ENCODE measurements around the gene ACTR2.
"Not testable (repeated sequence)": the region's sequence is repeated elsewhere in the genome, so short reads cannot be mapped to it uniquely, and the experiment has no call there.

The ACTR2 gene

GRCh38 chr2:65231121-65231520 is 3.5 kb downstream of the ACTR2 start:
- DNase-seq (ENCODE audit: low read depth), result peak; percentile 18

DNA sequence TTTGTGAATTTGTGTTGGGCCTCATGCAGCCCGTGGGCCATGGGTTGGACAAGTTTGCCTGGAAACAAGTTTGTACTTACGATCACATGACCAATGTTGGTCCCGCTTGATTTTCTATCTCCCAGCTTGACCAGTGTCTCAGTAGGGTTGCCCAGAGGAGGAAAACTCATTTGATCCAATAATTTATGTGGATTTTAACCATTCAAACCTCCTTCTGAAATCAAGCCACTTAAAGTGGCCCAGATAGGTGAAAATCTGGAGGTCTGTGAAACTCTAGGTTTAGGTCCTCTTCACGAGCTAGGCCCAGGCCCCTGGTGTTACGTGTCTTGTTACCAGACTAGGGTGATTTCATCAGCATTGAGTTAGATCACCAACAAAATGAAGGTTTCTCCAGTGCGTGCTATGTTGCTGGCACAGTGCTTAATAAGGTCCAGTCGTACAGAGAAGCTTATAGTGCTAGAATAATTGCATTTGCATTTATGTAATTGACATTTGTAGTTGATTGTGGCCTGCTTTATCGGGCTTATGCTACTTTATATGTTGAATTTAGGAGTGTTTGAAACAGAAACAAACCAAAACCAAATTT is 4.4 kb downstream of the ACTR2 start:
- peak; percentile 51 for DNase-seq (ENCODE audit: low read depth)

- peak; percentile 53 for DNase-seq (ENCODE audit: low read depth)
These were observed 5.0 kb downstream of the ACTR2 start for GRCh38 chr2:65232636-65233035.

DNA sequence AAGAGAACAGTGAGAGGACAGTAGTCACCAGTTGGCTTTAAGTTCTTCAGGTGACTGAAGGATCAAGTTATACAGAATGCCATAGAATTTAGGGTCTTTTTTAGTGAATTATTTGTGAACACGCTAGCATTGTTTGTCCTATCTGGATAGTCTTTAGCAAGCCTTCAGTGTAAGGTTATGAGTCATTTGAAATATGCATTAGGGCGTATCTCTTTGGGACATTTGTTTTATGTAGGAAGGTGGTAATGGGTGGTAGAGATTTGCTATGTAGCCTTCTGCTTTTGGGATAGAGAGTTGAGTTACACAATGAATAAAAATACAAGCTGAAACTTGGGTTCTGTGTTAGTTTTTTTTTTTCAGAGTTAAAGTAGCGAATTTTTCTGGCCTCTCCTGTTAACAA is 13.0 kb downstream of the ACTR2 start:
- DNase-seq (ENCODE audit: low read depth), result no peak

DNA sequence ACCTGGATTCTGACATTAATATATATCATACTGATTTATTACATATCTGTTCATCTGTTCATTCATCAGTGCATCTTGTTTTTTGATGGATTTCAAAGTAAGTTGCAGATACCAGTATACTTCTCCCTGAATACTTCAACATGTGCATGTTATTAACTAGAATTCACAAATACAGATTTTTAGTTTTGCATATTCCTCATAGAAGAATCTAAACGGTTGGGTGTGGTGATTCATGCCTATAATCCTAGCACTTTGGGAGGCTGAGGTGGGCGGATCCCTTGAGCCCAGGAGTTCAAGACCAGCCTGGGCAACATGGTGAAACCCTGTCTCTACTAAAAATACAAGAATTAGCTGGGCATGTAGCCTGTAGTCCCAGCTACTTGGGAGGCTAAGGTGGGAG is 16.8 kb downstream of the ACTR2 start:
- DNase-seq (ENCODE audit: low read depth), result not testable (repeated sequence)

GRCh38 chr2:65252640-65253039 is 25.0 kb downstream of the ACTR2 start:
- no peak for DNase-seq (ENCODE audit: low read depth)

DNA sequence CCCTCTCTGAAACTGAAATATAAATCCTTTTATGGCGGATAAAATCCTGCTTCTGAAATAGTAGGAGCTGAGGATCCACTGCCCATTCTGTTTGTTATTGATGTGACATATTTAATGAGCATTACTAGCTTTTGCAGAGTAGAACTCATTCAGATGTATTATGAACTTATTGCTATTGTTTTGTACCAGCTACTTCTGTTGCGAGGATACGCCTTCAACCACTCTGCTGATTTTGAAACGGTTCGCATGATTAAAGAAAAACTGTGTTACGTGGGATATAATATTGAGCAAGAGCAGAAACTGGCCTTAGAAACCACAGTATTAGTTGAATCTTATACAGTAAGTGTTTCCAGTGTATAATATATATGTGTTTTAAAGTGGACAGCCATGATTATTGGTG is 27.7 kb downstream of the ACTR2 start:
- DNase-seq (ENCODE audit: low read depth), result no peak

DNA sequence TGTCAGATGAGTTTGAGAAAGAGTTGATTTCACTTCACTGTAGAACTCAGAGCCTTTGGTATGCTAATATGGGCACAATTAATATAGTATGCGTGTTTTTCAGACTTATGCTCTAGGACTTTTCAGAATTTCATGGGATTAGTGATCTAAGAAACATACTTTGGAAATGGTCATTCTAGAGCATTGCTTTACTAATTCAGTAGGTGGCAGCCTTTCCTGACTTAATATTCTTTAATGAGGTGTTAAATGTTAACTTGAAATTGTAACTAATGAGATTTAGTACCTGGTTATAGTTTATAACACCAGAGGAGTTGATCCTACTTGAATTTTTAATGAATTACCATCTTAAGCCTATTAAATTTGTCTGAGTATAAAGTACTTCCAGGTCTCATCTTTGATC is 28.4 kb downstream of the ACTR2 start:
- no peak for DNase-seq (ENCODE audit: low read depth)

DNA sequence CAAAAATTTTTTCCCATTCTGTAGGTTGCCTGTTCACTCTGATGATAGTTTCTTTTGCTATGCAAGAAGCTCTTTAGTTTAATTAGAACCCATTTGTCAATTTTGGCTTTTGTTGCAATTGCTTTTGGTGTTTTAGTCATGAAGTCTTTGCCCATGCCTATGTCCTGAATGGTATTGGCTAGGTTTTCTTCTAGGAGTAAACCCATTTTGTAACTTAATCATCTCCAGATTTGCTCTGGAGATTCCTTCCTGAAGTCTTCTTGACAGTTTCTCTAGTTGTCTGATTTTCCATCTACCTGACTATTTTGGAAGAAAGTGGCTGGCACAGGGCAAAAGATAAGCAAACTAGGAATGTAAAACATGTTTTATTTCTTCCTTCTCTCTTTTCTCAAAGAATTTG is 30.2 kb downstream of the ACTR2 start:
- DNase-seq (ENCODE audit: low read depth), result not testable (repeated sequence)

- DNase-seq (ENCODE audit: low read depth), result no peak
These were observed 34.0 kb downstream of the ACTR2 start for GRCh38 chr2:65261676-65262075.

GRCh38 chr2:65263262-65263661 is 35.6 kb downstream of the ACTR2 start:
- no peak for DNase-seq (ENCODE audit: low read depth)

DNA sequence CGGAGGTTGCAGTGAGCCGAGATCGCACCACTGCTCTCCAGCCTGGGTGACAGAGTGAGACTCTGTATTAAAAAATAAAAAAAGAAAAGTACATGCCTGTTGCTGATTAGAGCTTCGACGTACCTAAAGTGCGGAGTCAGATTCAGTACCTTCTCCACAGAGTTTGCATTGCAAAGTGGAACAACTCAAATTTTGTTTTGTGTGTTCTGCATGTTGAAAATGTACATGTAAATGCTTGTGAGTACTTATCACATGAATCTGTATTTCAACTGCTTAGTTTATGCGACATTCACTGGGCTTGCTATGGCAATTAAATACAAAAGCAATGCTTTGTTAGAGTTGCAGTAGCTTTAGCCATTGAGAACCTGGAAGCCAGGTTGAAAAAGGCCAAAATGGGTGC is 36.4 kb downstream of the ACTR2 start:
- no peak for DNase-seq (ENCODE audit: low read depth)

- peak; percentile 69 for DNase-seq (ENCODE audit: low read depth)
These were observed 37.4 kb downstream of the ACTR2 start for GRCh38 chr2:65264821-65265670.

DNA sequence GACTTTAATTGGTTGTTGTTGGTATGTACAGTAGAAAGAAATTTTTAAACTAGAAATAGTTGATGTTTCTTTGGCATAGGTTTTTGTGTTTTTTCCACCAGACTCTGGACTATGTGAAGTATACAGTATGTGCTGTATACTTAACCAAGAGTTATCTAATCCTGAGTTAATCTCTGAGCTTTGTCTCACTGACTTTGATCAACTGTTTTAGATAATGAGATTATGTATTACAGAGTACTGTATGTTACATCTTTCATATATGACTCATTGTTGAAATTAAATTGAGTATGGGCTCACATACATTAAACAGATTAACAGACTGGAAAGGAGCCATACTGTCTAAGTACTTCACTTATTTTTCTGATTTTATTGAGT is 38.0 kb downstream of the ACTR2 start:
- DNase-seq (ENCODE audit: low read depth), result no peak

GRCh38 chr2:65267008-65267407 is 39.4 kb downstream of the ACTR2 start:
- no peak for DNase-seq (ENCODE audit: low read depth)

DNA sequence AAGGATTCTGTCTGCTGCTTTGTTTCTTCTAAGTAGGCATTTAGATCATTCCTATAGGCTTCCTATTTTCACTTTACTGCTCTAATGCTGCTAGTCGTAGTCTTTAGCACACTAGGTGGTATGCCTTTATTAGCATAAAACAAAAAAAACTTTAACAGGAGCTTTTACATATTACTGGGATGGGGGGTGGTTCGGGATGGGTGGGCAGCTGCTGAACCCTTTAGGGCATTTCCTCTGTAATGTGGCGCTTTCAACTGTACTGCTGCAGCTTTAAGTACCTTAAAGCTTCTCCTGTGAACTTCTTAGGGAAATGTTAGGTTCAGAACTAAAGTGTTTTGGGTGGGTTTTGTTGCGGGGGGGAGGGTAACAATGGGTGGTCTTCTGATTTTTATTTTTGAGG is 41.3 kb downstream of the ACTR2 start:
- no peak for DNase-seq (ENCODE audit: low read depth)

DNA sequence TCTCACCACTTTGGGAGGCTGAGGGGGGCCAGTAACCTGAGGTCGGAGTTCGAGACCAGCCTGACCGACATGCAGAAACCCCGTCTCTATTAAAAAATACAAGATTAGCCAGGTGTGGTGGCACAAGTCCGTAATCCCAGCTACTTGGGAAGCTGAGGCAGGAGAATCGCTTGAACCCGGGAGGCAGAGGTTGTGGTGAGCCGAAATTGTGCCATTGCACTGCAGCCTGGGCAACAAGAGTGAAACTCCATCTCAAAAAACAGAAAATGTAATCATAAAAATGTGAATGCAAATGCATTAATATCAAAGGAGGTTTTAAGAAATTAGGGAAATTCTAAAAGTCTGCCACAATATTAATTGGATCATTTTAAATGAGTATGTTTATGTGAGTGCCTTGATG is 45.7 kb downstream of the ACTR2 start:
- DNase-seq (ENCODE audit: low read depth), result no peak

GRCh38 chr2:65275141-65275915 is 47.7 kb downstream of the ACTR2 start:
- no peak for DNase-seq (ENCODE audit: low read depth)

GRCh38 chr2:65276609-65277008 is 49.0 kb downstream of the ACTR2 start:
- DNase-seq (ENCODE audit: low read depth), result no peak

DNA sequence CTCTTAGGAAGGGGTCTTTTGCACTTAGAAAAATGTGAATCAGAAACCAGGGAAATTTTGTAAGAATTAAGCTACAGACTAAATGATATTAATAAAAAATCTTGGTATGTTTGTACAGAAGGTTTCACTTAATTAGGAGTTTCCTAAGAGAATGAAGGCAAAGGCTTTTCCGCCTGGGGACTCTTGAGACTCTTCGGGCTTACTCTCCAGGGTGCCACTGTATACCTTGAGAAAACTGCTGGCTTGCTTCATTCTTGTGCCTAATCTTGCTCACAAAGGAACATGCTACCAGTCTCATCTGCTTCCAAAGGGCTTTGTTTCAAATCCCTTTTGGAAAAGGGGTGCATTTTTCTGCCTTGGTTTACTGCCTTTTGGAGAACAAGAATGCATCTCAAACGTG is 49.5 kb downstream of the ACTR2 start:
- DNase-seq (ENCODE audit: low read depth), result no peak

DNA sequence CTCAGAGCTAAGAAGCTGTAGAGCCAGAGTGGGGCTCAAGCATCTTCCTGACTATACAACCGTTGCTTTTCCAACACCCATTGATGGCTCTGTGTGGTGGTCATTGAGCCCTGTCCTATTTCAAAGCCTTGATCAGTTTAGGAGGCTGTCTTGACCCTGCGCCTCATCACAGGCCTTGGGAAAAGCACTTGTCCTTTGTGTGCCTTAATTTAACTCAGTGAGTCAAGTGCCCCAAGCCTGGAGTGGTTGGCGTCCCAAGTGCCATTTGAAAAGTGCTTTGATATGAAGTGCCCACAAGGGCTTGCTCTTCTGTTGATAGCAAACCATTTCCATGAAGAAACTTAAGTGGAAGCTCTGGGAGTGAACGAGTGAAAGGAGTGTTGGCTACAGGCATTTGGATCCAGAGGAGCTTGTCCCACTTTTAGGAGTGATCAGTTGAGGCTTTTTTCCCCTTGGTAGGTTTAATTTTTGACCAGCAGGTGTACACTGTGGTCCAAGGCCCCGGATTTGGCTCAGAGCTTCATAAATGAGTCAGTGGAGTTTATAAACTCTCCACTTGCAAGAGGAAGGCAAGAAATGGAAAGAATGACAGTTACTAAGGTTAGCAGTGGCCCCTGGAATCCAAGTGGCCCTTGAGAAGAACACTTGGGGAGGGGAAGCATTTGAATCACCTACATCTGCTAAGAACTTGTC is 50.3 kb downstream of the ACTR2 start:
- no peak for DNase-seq (ENCODE audit: low read depth)

- DNase-seq (ENCODE audit: low read depth), result no peak
These were observed 50.9 kb downstream of the ACTR2 start for GRCh38 chr2:65278531-65278981.
